ENCODE results near the gene SH3BGRL3. TPM values are rescaled to one million over a fixed set of nuclear protein-coding genes. Genes with fewer than 3 reads are reported as not detected.

The SH3BGRL3 gene
- total and polyA plus RNA-seq, 2 experiments from 2014 or later, result 240 to 2,795 TPM

DNA sequence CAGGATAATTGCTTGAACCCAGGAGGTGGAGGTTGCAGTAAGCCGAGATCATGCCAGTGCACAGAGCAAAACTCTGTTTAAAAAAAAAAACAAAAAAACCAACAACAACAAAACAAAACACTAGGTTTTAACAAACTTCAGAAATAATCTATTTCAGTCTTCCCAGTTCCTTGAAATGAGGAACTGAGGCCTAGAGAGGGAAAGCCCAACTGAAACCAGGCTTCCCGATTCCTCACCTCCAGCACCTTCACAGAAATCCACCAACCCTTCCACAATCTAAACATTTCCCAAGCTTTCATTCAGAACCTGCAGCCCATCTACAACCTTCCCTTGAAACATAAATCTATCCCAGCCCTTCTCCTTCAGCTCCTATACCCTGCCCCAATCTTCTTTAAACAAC is 37.3 kb downstream of the SH3BGRL3 start:
- H3K4me2 ChIP-seq (ENCODE audit: unreplicated experiment), result no peak overlapping the region
- no peaks in the 10 kb centered on the region for H3K9me3 ChIP-seq (ENCODE audit: low read depth)
- no peaks in the 10 kb centered on the region for H3K79me2 ChIP-seq (ENCODE audit: insufficient read depth)
- H2AFZ ChIP-seq, result no peak overlapping the region
- no peak for DNase-seq
- no peaks in the 10 kb centered on the region for H3K9me2 ChIP-seq (ENCODE audit: insufficient read depth)
- no peak overlapping the region for H3K4me3 ChIP-seq
- no peak overlapping the region for H3K9ac ChIP-seq
- no peak overlapping the region for H3K27ac ChIP-seq
- H3K36me3 ChIP-seq (ENCODE audit: low read depth), result no peaks in the 10 kb centered on the region
- in situ Hi-C loops (cut with MboI), result no loop called here
- H4K20me1 ChIP-seq (ENCODE audit: insufficient read depth), result no peaks in the 10 kb centered on the region
- peaks cover 10% of the 10 kb centered on the region for H3K4me1 ChIP-seq (ENCODE audit: insufficient read depth)
- H3K27me3 ChIP-seq (replicated peaks; ENCODE audit: insufficient read depth), result 0 out of 2 replicates have a peak, but pooled peaks cover 4% of the 10 kb centered on the region
- TF ChIP-seq EZH2phosphoT487 (IDR thresholded peaks at IDR 0.05; ENCODE audit: insufficient read depth, low read depth), result no peak
- TF ChIP-seq EZH2 (IDR thresholded peaks at IDR 0.05; ENCODE audit: insufficient read depth, poor library complexity, severe bottlenecking), result no peak
- H3F3A ChIP-seq (ENCODE audit: insufficient read depth), result no peaks in the 10 kb centered on the region
- 92 to 96% methylated on average over 2 of the region's 2 CpGs for WGBS, 2 experiments (ENCODE audit: low coverage in 1 of 2, low lambda C conversion rate in 2 of 2, missing lambda C conversion rate in 2 of 2)

DNA sequence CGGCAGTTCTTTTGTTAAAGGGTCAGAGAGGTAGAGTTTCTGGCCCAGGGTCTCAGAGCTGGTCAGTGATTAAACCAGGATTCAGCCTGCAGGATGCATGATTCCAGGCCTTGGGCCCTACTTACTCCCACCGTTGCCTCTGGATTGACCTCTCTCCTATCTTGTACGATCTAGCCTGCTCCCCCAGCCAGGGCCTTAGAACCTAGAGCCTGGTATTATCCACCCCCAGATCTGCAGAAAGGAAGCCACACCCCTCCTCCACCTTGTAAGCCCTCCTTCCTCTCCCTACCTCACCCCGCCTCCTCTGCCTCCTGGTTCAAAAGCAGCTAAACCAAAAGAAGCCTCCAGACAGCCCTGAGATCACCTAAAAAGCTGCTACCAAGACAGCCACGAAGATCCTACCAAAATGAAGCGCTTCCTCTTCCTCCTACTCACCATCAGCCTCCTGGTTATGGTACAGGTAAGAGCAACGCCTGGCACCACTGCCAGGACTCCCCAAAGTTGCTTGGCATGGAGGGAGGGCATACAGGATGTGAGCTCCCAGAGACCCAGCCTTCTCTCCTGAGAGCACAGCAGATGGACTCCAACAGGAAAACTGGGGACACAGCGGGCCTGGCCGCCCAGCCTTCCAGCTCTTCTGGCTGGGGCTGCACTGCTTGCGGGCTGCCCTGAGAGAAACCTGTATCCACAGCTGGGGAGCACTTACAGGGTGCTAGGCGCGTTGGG is 37.9 kb downstream of the SH3BGRL3 start, which contains the start of gene CD52:
Gene CD52 (plus strand): TSS at position 347 of the 726 bp plus-strand sequence. CDS start 60 bp downstream, at position 407.
- no peaks in the 10 kb centered on the region for H3K9me3 ChIP-seq (ENCODE audit: low read depth)
- H3K27ac ChIP-seq, result no peak within 1 kb of the TSS
- 82 to 85% methylated on average over 12 of the region's 12 CpGs for WGBS, 2 experiments (ENCODE audit: low coverage in 1 of 2, low lambda C conversion rate in 2 of 2, missing lambda C conversion rate in 2 of 2)
- no peaks in the 10 kb centered on the region for H3K9me2 ChIP-seq (ENCODE audit: insufficient read depth)
- H3F3A ChIP-seq (ENCODE audit: insufficient read depth), result no peaks in the 10 kb centered on the region
- no peak within 1 kb of the TSS for H3K4me2 ChIP-seq (ENCODE audit: unreplicated experiment)
- no peaks in the 10 kb centered on the region for H3K79me2 ChIP-seq (ENCODE audit: insufficient read depth)
- H3K27me3 ChIP-seq (replicated peaks; ENCODE audit: insufficient read depth), result 0 out of 2 replicates have a peak, but pooled peaks cover 4% of the 10 kb centered on the region
- in situ Hi-C loops (cut with MboI), result no loop called here
- TF ChIP-seq EZH2 (IDR thresholded peaks at IDR 0.05; ENCODE audit: insufficient read depth, poor library complexity, severe bottlenecking) (no peak), EZH2phosphoT487 (IDR thresholded peaks at IDR 0.05; ENCODE audit: insufficient read depth, low read depth) (no peak)
- no peak within 1 kb of the TSS for H3K9ac ChIP-seq
- peaks cover 10% of the 10 kb centered on the region for H3K4me1 ChIP-seq (ENCODE audit: insufficient read depth)
- no peak within 1 kb of the TSS for H2AFZ ChIP-seq
- H3K36me3 ChIP-seq (ENCODE audit: low read depth), result no peaks in the 10 kb centered on the region
- DNase-seq, result no peak
- H4K20me1 ChIP-seq (ENCODE audit: insufficient read depth), result no peaks in the 10 kb centered on the region
- no peak within 1 kb of the TSS for H3K4me3 ChIP-seq

- H3K9me2 ChIP-seq (ENCODE audit: insufficient read depth), result no peaks in the 10 kb centered on the region
- no peak overlapping the region for H3K27ac ChIP-seq
- no peaks in the 10 kb centered on the region for H3K9me3 ChIP-seq (ENCODE audit: low read depth)
- in situ Hi-C loops (cut with MboI), result no loop called here
- WGBS, 2 experiments (ENCODE audit: low coverage in 1 of 2, low lambda C conversion rate in 2 of 2, missing lambda C conversion rate in 2 of 2), result 70 to 71% methylated on average over 9 of the region's 9 CpGs
- H3K4me2 ChIP-seq (ENCODE audit: unreplicated experiment), result no peak overlapping the region
- H3K27me3 ChIP-seq (replicated peaks; ENCODE audit: insufficient read depth), result 0 out of 2 replicates have a peak, but pooled peaks cover 4% of the 10 kb centered on the region
- H3K4me3 ChIP-seq, result no peak overlapping the region
- peak; percentile 58 for DNase-seq
- no peaks in the 10 kb centered on the region for H3K79me2 ChIP-seq (ENCODE audit: insufficient read depth)
- peaks cover 10% of the 10 kb centered on the region for H3K4me1 ChIP-seq (ENCODE audit: insufficient read depth)
- TF ChIP-seq EZH2 (IDR thresholded peaks at IDR 0.05; ENCODE audit: insufficient read depth, poor library complexity, severe bottlenecking), result no peak
- H2AFZ ChIP-seq, result no peak overlapping the region
- no peaks in the 10 kb centered on the region for H4K20me1 ChIP-seq (ENCODE audit: insufficient read depth)
- no peaks in the 10 kb centered on the region for H3K36me3 ChIP-seq (ENCODE audit: low read depth)
- H3K9ac ChIP-seq, result no peak overlapping the region
- no peaks in the 10 kb centered on the region for H3F3A ChIP-seq (ENCODE audit: insufficient read depth)
These were observed 38.6 kb downstream of the SH3BGRL3 start for GRCh38 chr1:26318338-26319064.

DNA sequence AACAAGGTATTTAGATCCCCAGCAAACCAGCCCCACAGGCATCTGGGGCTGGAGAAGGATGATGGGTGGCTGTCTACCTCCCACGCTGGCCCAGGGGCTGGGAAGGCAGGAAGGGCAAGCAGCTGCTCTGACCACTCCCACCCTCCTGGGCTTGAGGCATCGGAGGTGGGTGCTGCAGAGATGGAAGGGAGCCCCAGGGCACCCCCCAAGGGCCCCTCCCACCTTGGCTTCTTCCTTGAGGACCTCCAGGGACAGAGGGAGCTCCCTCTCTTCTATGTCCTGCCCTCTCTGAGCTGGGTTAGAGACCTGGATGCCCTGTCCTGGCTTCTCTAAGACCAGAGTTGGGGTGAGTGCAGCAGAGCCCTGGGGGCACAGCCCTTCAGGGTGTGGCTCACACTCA is 41.0 kb downstream of the SH3BGRL3 start:
- Histone ChIP-seq H3K27ac (no peak overlapping the region), H3K9ac (peak overlapping the region; percentile 61; the same call in 1 of the 2 replicates), H3F3A (ENCODE audit: insufficient read depth) (no peaks in the 10 kb centered on the region), H3K9me2 (ENCODE audit: insufficient read depth) (no peaks in the 10 kb centered on the region), H3K4me3 (no peak overlapping the region), H3K27me3 (replicated peaks; ENCODE audit: insufficient read depth) (no peaks in the 10 kb centered on the region), H2AFZ (peak overlapping the region; percentile 85), H3K79me2 (ENCODE audit: insufficient read depth) (no peaks in the 10 kb centered on the region), H3K36me3 (ENCODE audit: low read depth) (no peaks in the 10 kb centered on the region), H3K9me3 (ENCODE audit: low read depth) (no peaks in the 10 kb centered on the region), H3K4me2 (ENCODE audit: unreplicated experiment) (peak overlapping the region; percentile 33), H4K20me1 (ENCODE audit: insufficient read depth) (no peaks in the 10 kb centered on the region), H3K4me1 (ENCODE audit: insufficient read depth) (peaks cover 10% of the 10 kb centered on the region)
- in situ Hi-C loops (cut with MboI), result no loop called here
- no peak for DNase-seq
- 41 to 50% methylated on average over 2 of the region's 2 CpGs for WGBS, 2 experiments (ENCODE audit: low coverage in 1 of 2, low lambda C conversion rate in 2 of 2, missing lambda C conversion rate in 2 of 2)
- TF ChIP-seq EZH2 (IDR thresholded peaks at IDR 0.05; ENCODE audit: insufficient read depth, poor library complexity, severe bottlenecking), result no peak

Data from GM23248 (cell line).